AG10803 (cell line): ENCODE data around the gene KRTAP10-12.

Experiments
- DNase-seq: peaks from one replicate; pipeline ENCODE4 v3.0.0; 2010; ENCODE audit warnings: low read depth
- H3K4me3 ChIP-seq: 2 replicates; pipeline ENCODE4 v1.5.1; 2011; ENCODE audit warnings: mild to moderate bottlenecking, low read length, control low read depth
- CTCF ChIP-seq: conservative IDR thresholded peaks from 2 replicates; pipeline ENCODE4 v1.5.1; 2011; ENCODE audit warnings: mild to moderate bottlenecking, low read length, control low read depth, inconsistent platforms

KRTAP10-12 gene

GRCh38 chr21:44701541-44701940 is 4.6 kb downstream of the KRTAP10-12 start:
- H3K4me3 ChIP-seq, result no peak overlapping the region
- no peak for TF ChIP-seq CTCF
- DNase-seq, result no peak

- TF ChIP-seq CTCF, result no peak
Measured at GRCh38 chr21:44702111-44702972, 5.4 kb downstream of the KRTAP10-12 start.

GRCh38 chr21:44702973-44703730 is 6.2 kb downstream of the KRTAP10-12 start:
- H3K4me3 ChIP-seq, result no peak overlapping the region
- DNase-seq, result no peak
- TF ChIP-seq CTCF, result no peak

More at GRCh38 chr21:44702111-44702972, 5.4 kb downstream of the KRTAP10-12 start:
- no peak overlapping the region for H3K4me3 ChIP-seq
- no peak for DNase-seq

- H3K4me3 ChIP-seq, result no peak overlapping the region
- no peak for TF ChIP-seq CTCF
- no peak for DNase-seq
Measured at GRCh38 chr21:44703731-44704635, 7.0 kb downstream of the KRTAP10-12 start.

GRCh38 chr21:44704636-44705001 is 7.6 kb downstream of the KRTAP10-12 start:
- DNase-seq, result no peak
- H3K4me3 ChIP-seq, result no peak overlapping the region
- no peak for TF ChIP-seq CTCF

GRCh38 chr21:44706026-44706705 is 9.2 kb downstream of the KRTAP10-12 start:
- no peak overlapping the region for H3K4me3 ChIP-seq
- DNase-seq, result no peak
- no peak for TF ChIP-seq CTCF
